ENCODE data around the gene DDX59. TPM values are rescaled to one million over a fixed set of nuclear protein-coding genes. Genes with fewer than 3 reads are reported as not detected.

The DDX59 gene
- total RNA-seq (2022; extraction: Qiagen RNA extraction): 11.0 to 15.8 TPM (median 13.2 TPM) in 5 replicates

DNA sequence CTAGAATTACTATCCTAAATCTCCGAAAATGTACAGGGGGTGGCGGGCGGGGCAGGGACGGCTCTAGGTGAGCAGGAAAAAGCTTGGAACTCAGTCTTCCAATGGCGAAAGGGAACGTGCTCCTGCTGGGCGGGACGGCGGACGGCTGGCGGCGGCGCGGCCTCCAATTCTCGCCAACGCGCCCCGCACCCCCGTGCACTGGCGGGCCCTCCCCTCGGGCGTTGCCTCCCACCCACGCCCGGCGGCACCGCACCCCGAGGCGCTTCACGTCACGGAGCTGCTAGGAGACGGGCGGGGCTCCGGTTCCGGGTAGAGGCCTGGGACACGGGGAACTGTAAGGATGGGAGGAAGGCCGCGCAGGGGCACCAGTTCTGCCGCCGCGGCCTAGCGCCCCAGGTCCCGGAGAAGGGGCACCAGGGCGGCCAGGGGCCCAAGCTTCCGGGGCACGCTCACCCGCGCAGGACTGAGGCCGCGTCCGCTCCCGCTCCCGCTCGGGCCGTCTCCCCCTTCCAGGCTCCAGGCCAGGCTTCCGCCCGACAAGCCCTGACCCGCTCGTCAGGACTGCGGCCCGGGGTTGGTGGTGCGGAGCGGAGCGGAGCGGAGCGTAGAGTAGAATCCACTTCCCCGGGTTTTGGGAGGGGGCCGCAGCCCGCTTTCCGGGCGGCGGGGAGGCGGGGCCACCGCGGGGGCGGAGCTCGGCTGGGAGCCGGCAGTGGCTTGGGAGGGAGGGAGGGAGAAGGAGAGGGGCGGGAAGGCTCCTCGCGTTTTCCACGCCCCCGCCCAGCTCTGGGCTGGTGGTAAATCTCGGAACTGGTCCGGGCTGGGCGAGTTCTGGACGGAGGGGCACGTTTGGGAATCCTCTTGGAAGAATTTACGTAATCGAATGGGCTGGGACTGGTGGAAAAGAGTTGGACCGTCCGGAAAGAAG, at the start of gene DDX59:
DDX59 (minus strand) TSS at position 594 of the 928 bp plus-strand sequence. CDS start 3,167 bp downstream, outside the sequence.

DNA sequence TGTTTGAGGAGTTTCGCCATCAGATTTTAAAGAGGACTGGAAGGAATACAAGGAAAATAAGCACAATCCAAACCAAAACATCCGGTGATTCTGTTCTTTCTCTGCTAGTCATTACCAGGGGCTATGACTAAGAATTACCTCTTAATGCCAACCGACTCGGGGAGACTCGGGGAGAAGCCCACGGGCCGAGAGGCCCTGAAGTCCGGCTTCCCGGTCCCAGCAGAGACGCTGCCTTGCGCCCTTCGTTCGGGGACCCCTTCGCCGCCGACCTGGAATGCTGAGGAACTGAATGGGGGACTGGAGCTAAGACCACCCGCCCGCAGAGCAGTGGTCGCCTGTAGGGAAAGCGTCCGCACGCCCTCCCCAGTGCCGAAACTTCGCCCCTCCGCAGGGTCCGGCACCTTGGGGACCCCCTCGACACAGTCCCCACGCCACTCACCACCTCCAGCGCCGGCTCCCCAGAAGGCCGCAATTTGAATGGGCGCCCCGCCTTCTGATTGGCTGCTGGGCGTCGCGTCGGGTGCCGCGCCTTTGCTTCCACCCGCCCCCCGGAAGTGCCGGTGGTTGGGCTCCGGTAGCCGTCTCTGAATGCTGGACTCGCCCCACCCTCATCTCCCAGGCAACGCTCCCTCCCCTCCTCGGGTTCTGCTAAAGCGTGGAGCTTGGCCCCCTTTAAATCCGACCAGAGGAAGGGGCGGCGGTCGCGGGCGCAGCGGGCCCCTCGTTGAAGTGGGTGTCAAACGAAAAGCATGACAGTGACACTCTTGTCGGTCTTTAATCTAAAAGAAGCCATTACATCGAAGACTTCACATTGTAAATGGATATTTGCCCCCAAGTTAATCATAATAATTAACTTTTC, 49.2 kb downstream of the DDX59 start, which contains the start of gene KIF14:
KIF14 (minus strand) TSS at position 479 of the 859 bp plus-strand sequence. CDS start 2,028 bp downstream, outside the sequence.

Other genes with a start within 250 kb of the DDX59 start
- 6.5 to 12.2 TPM (median 9.9 TPM) in 5 replicates for gene KIF14, start 49.2 kb downstream of the DDX59 start, total RNA-seq (2022; extraction: Qiagen RNA extraction)
- gene CAMSAP2, start 69.0 kb upstream of the DDX59 start, total RNA-seq (2022; extraction: Qiagen RNA extraction): 15.0 to 26.2 TPM (median 18.8 TPM) in 5 replicates
- not detected in 5 replicates for gene GPR25, start 203.1 kb upstream of the DDX59 start, total RNA-seq (2022; extraction: Qiagen RNA extraction)
- 39.8 to 52.8 TPM (median 45.0 TPM) in 5 replicates for gene INAVA, start 225.0 kb upstream of the DDX59 start, total RNA-seq (2022; extraction: Qiagen RNA extraction)

All from A549 treated with Hydrocortisone at 1 μM for 4 hours (cell line).